Keratinocyte (primary cell): ENCODE results near the gene TSPAN4.

ENCODE experiments used
- CTCF ChIP-seq, 3 experiments: IDR thresholded peaks in 1 of 3; conservative IDR thresholded peaks in 1 of 3; optimal IDR thresholded peaks in 1 of 3; 2 replicates in 2 of 3; 3 replicates in 1 of 3; pipeline versions ENCODE3 to v1.5.1; 2011; ENCODE audit warnings: low read length in 3 of 3, mild to moderate bottlenecking in 3 of 3, moderate library complexity in 2 of 3, control low read depth in 1 of 3, inconsistent platforms in 1 of 3; ENCODE audit not compliant: insufficient read depth in 2 of 3; ENCODE audit errors: extremely low read depth in 1 of 3
- EZH2 ChIP-seq: IDR thresholded peaks from one replicate; pipeline ENCODE4 v1.6.1; 2012; ENCODE audit warnings: inconsistent platforms, mild to moderate bottlenecking, low read length, moderate library complexity

DNA sequence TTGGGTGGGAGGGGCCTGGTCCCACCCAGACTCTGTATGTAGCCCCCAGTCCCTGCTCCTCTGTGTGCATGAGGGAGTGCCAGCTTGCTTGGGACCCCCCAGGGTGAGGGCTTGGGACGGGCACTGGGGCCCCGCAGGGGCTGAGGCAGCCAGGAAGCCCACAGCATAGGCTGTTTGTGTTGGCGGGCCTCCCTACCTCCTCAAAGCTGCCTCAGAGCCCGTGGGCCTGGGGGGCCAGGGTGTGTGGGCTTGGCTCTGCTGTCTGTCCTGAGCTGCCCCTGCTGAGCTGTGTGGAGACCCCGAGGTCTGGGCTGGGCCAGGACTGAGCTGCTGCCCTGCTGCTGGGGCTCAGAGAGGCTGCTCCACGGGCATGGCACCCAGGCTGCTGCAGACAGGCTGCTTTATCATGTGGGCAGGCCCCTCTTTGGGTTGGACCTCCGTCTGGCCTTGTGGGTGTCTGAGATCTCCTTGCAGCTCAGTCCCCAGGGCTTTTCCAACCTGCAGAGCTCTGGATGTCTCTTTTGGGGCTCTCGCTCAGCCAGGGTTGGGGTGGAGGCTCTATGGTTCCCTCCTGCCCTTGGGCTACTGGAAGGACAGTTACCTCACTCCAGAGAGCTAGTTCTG lies 3.3 kb downstream of the TSPAN4 start:
- TF ChIP-seq CTCF (optimal IDR thresholded peaks at IDR 0.05 in 1 of 3, IDR thresholded peaks at IDR 0.05 in 1 of 3, conservative IDR thresholded peaks at IDR 0.05 in 1 of 3; ENCODE audit: extremely low read depth in 1 of 3, insufficient read depth in 2 of 3, low read length in 3 of 3) = no peak
- no peak for TF ChIP-seq EZH2
